NCI-H1092 treated with DMSO at 0.1 percent for 48 hours (cell line): ENCODE measurements around the gene ZNF22.

Source experiments
- DNase-seq: peaks from one replicate; lab custom pipeline; 2025; lab: John Stamatoyannopoulos, UW

Gene ZNF22

DNA sequence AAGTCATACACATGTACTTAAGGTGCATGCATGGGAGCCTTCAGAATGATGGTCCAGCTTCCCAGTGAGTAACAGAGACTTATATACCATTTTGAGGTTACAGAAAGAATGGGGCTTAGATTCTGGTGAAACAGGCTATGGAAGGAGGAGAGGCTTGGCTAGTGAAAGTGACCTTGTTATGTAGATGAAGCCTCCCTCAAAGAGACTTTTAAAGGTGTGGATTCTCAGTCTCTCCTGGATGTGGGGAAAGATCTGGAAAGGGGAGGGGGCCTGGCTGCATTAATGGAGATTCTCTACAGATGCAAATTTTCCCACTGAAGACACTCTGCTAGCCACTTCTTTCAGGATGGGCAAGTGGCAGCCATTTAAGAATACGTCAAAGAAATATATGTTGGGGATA, 35.6 kb upstream of the ZNF22 start:
- no peak for DNase-seq

DNA sequence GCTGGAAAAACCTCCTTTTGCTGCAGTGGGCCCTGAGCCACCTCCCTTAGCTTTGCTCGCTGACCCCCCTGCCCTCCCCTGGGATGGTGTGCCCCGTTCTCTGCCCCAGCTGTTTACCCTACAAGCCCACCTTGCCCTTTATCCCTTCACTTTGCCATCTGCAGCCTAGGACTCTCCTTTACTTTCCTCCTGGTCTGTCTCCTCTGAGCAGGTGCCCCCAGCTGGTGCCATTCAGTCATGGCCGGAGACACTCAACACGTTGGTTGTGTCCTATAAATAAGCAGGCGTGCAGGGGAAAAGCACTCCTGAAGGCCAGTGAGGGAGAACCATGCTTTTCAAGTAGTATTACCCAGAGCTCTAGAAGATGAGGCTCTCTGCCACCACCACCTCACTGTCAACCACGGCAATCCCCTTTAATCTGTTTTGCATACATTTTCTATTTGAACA, 35.0 kb upstream of the ZNF22 start:
- no peak for DNase-seq

DNA sequence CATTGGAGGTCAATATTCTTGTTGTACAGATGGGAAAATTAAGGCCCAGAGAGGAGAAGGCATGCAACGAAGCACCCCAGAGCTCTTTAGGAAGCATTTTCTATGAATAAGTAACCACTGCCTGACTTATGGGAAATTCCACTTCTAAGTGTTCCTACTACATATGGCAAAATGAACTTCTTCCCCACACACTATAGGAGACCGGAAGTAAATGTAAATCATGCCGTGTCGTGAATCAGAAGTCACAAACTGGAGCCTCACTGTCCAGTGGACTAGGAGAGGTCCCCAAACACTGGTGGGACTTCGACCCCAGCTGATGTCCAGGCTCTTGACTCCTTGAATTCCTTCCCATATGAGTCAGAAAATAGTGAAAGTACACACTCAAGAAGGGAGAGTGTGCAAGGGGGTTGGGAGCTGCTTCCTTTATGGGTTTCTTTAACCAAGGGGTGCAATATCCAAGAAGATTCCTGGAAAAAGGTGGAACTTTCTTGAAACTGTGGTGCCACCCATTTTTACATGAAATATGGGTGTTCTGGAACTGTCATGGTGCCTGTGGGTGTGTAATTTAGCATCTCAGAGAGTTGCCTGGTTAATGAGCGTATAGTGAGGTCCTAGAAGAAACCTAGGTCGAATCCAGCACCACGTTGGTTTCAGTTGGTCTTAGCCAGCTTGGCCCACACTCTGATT, 34.5 kb upstream of the ZNF22 start:
- no peak for DNase-seq

DNA sequence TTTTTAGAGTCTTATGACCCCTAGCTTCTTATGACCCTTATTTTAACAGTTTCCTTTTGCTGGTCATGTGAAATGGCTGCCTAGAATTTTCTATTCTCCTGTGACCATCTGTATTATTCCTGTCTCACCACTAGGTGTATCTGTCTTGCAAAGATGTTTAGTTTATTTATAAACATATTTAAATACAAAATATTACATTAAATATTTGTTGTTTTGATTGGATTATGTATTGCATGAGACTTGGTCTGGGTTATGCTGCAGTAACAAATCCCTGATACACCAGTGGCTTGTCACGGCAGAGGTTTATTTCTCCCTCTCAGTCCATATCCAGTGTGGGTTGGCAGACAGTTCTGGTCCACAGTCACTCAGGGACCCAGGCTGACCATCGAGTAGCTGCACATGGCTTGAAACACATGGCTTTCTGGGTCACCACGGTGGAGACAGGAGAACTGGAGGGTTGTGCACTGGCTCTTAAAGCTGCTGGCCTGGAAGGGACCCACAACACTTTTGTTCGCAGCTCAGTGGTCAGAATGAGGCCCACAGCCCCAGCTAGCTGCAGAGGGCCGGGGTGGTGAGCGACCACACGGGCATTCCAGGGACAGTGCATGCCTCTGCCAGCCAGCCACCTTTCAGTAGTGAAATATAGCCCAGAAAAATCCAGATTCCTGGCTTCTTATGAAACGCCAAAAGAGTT, 33.8 kb upstream of the ZNF22 start:
- no peak for DNase-seq

DNA sequence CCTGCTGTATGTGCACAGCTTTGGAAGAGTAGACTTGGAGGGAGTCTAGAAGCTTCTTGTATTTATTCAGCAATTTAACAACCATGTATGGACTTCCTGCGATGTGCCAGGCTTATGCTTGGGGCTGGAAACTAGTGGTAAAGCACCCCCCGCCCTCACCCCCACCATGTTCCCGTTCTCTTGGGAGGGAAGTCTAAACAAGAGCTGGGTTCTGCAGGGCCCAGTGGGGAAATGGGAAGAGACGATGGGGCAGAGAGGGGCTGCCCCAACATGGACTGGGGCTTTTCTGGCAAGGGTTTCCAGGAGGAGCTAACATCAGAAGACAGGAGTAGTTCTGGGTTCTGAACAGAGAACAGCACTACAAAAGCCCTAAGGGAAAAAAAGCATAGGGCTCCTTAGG, 33.1 kb upstream of the ZNF22 start:
- no peak for DNase-seq

DNA sequence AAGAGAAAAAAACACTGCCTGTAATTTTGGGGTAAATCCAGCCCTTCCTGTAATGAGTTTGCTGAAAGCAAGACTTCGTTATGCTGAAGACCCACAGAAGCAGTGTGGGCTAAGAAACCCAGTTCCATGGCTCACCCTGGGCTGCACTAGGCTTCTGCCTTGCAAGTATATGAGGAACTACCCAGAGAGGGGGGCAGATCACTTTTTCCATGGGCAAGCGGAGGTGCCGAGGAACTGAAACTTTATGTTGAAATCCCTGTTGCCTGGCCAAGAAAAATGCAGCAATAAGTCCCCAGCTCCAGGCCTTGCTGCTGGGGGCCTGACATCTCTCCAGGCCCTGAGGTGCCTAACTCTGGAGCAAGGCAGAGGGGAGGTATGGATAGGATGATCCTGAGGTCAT, 32.6 kb upstream of the ZNF22 start:
- no peak for DNase-seq

DNA sequence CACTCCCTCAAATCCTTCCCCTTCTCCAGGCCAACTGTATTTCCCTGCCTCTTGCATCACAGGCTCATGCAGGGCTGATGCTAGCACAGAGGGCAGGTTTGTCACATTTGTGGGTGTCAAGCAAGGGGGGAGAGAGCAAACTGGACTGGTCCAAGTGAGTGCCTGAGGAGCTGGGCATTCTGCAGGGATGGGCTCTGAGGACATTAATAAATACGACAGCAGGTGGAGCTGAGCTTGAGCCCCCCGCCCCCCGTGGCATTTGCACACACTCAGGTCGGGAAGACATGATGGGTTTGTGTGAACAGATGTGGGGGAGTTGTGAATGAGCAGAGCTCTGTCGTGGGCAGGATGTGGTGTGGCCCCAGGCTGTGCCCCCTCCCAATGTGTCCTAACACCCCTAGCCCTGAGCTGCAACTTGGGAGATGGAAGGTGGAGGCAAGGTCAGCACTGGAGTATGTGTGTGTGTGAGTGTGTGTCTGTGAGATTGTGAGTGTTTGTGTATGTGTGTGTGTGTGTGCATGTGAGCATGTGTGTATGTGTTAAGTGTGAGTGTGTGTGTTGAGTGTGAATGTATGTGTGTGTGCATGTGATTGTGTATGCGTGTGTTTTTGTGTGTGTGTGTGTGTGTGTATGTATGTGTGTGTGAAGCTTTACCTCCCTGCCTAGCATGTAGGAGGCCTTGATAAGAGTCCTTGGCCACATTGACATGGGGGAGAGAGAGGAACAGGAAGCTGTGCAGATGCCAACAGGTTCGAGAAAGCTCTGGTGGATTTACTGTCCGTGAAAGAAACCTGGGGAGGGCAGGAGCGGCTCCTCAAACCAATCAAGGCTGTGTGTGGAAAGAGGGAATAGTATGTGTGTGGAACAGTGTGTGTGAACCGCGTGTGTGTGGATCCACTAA, 32.0 kb upstream of the ZNF22 start:
- no peak for DNase-seq

DNA sequence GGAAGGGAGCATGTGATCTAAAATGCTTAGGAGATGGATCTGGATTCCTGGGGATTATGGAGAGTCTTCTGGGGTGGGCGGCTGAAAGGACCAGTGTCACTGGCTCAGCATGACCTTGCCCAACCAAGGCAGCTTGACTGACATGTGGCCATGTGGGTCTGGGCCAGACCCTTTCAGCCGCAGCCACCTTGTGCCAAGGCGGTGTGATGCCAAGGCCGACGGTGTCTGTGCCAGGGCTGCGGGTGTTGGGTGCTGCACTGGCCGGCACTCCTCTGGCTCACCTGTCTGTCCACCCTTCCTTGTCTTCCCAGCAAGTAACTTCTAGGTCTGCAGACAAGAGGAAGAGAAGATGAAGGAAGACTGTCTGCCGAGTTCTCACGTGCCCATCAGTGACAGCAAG, 30.9 kb upstream of the ZNF22 start:
- no peak for DNase-seq

DNA sequence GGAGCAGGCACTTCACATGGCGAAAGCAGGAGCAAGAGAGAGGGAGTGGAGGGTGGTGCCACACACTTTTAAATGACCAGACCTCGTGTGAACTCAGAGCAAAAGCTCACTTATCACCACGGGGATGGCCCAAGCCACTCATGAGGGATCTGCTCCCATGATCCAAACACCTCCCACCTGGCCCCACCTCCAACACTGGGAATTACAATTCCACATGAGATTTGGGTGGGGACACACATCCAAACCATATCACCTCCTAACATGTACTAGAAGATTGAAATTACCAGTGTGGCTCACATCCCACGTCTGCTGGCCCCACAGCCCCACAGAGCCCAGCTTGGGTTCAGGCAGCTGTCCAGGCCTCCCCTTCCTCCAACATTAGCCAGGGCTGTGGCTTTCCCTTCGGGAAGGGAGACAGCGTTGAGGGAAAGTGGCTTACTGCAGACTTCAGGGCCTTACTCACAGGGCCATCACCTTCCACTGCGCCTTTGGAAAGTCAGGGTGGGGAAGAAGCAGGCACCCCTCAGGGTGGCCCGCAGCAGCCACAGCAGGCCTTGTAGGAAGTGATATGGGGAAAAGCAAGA, 29.8 kb upstream of the ZNF22 start:
- no peak for DNase-seq

DNA sequence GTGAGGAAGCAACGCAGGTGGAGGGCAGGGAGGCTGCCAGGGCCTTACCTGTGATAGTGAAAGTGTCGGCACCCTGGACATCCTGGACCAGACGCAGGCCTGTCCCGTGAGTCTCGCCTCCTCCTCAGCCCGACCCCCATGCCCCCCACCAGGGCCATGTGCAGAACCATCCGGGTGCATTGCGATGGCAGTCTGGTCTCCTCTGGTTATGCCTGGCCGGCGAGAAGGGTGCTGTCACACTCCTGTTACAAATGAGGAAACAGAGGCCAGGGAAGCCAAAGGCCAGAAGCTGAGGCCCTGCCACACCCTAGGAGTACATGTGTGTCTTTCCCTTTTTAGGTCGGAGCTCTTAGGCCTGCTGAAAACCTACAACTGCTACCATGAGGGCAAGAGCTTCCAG, 29.3 kb upstream of the ZNF22 start:
- no peak for DNase-seq

DNA sequence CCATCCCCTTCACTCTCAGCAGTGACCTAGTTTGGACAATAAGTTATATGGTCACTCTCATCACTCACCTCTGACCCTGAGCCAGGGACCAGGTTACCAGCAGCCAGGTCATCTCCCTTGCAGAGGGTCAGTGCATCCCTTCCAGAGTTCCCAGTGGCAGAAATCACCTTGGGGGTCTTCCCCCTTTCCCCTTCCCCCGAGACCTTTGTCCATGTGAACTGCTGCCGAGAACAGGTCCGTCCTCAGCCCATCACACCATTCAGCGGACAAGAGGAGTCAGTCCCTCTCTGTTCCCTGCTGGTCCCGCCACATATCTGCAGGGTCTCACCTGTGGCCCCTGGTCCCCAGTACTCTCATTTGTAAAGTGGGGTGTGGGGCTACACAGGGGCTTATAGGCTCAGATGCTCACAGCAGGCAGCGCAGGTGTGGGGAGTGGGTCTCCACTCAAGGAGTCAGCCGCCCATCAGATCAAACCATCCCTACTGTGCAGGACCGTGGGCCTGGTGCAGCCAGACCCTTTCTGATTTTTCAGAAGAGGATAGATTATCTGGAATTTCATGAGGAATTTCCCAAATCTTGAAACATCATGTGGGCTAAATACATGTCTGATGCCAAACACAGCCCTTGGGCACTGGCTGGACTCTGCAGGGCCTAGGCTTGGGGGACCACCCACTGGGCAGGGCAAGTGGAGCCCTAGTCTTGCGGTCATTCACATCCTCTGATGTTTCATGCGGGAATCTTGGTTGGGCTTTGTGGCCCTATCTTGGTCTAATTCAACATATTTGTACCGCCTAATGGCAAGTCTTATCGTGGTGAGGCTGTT, 28.6 kb upstream of the ZNF22 start:
- no peak for DNase-seq

DNA sequence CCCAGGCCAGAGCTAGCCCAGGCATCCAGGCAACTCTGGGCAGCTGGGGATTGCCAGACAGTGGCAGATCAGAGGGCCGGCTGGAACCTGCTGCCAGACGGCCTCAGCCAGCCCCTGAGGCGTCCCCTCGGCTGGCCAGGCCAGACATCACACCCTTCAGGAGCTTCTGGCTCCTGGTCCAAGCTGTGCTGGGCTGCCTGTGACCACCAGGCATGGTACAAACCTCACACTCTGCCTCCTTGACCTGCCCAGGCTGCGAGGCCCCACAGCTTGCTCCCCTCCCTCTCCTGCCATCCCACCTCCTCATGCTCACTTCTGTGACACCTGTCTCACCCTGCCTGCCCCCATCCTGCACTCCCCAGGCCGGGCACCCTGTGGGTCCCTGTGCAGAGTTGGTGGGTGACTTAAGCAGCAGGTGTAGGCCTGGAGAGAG, 27.8 kb upstream of the ZNF22 start:
- DNase-seq, result no peak

DNA sequence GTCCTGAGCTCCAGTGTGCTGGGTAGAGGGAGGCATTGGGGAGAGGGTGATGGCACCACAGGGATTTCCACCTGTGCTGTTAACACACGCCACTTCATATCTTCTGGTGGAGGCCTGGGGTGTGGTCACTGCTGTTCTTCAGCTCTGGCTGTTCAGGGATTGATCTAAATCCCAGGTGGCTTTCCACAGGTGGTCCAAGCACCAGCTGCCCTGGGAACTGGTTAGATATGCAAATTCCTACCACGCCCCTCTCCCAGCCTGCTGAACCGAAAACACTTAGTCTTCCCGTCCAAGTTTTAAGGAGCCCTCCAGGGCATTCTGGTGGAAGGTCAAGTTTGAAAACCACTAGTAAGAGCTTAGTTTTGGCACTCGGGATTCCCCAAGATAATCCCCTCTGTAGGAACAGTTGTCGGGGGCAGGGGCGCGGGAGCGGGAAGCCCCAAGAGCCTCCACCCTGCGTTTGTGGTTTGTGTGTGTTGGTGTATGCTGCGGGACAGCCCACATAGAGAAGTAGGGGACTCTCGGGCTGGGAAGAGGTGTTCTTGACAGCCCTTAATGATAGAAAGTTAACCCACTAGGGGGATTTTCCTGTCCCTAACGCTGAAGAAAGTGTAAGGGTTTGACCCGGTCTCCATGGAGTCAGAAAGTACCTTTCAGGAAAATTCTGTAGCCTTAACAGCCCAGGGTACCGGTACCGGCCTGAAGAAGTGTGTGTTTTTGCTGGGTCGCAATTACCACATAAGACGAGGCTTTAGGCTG, 27.2 kb upstream of the ZNF22 start:
- DNase-seq, result no peak

DNA sequence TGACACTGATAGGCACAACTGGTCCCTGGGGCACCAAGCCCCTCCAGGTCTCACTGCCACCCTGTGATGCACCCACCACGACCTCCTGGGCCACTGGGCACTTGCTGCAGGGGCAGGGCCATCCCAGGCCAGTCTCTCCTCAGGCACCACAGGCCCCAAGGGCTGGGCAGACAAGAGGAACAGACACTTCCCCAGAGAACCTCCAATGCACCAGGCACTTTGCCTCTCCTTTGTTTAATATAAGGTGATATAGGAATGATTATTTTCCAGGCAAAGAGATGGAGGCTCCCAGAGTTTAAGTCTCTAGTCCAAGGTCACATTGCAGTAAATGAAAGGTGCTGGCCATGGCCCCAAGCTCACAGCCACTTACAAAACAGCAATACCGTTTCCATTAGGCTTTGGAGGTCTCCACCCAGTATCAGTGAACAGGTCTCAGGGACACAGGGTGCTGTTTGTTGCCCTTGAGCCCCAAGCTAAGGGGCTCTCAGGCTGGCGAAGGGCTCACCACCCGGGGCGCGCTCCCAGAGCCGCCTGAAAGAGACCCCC, 26.6 kb upstream of the ZNF22 start:
- DNase-seq, result no peak

DNA sequence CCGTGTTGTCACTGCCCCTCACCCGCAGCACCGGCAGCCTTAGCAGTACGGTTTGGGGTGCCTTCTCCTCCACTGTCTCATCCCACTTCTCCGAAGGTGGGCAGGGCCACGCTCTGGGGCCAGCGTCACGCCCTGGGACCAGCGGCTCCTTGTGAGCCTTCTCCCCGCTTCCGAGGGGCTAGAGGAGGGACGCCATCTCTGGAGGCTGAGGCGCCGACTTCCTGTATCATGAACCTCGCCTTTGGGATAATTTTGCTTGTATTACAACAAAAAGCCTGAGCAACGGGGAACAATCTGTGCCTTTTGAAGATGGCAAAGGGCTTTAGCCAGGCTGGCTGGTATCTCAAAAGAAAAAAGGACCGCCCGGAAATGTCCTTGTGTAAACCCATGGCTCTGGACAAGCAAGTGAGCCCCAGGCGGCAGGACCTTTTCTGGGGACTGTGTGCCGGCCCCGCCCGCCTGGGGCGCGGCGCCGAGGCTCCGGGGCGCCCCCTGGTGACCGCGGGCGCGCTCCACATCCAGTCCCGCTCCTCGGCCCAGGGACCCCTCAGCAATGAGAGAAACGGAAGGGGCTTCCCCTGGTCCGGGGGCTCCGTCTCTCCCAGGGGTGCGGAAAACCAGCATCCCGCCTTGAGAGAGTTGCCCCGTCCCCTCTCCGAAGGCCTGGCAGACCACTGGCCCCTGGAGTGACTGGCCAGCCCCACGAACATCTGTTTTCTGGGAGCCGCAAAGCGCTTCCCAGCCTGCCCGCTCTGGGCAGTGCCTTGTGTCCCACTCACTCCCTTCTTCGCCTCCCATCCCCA, 25.9 kb upstream of the ZNF22 start:
- DNase-seq, result peak; percentile 61

DNA sequence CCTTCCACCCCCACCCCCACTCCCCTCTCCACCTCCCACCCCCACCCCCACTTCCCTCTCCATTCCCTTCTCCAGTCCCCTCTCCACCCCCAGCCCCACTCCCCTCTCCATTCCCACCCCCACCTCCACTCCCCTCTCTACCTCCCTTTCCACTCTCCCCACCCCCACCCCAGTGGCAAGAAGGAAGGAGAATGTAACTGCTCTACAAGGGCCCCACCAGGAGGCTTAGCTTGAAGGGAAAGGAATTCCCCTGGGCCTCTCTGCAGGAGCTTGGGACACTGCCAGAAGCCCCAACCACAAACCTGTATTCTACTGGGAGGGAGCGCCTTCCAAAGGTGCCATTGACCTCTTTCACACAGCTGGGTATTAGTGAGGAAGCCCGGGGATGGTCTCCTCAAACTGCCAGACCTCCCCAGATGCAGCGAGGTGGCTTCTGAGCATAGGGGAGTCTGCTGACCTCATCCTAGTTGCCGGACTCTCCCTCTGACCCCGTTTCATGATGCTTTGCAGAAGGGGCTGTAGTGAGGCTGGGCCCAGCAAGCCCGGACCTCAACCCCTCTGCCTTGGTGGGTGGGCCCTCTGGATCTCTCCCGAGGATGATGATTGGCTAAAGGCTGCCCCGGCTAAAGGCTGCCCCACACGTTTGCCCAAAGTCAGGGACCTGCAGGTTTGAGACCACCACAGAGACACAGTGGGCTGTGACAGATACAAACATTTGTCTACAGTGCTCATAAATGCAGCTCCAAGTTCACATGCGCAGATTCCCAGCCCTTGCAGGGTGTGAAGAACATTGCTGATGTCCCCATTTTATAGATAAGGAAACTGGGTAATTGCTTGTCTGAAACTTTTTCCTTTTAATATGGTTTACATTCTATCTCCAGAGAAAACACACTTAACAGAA, 25.0 kb upstream of the ZNF22 start:
- DNase-seq, result peak; percentile 23

DNA sequence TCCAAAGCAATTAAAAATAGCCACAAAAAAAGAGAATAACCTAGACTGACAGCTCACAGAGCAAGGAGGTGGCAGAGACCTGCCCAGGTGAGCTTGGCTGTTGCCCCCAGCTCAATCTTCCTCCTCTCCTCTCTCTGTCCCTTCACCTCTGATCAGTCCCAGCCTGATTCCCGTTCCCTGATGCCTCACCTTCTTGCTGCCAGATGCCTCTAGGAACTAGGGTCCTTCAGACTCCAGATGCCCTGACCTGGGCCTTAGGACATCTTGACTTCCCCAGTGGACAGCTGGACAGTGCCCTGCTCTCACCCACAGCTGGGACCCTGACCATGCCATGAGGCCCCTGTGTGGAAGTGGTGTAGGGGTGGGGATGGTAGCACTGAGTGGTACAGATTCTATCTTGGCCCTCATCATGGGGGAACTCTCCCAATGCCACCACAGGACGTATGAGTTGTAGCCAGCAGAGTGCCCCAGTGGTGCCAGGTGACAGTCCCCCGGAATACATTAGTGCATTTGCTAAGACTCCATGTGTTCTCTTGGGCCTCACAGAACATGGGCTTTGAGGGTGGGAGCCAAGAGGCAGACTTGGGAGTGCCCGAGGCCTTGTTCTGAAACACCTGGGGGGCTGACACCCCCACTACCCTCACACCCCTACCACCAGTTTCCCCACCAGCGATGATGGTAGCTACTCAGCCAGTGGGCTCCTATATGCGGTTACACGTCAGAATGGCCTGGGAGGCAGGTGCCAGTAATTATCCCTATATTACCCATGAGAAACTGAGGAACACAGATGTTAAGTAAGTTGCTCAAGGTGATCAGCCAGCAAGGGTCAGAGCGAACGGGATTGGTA, 24.1 kb upstream of the ZNF22 start:
- no peak for DNase-seq
